Measurements from ENCODE around the gene KIF22.
"Not testable (repeated sequence)": the region's sequence is repeated elsewhere in the genome, so short reads cannot be mapped to it uniquely, and the experiment has no call there.

GRCh38 chr16:29833219-29833618 is 42.7 kb downstream of the KIF22 start:
- not testable (repeated sequence) for TF ChIP-seq CTCF, POLR2A (IDR thresholded peaks at IDR 0.05)

All from prostate gland (tissue), 2 donors.